GM12872 (cell line): Measurements from ENCODE around the gene HCN4.

Experiments used
- TF ChIP-seq, protein P1 (sequence below): IDR thresholded peaks from 3 replicates; pipeline ENCODE4 v1.5.1; 2011; ENCODE audit warnings: low read depth, mild to moderate bottlenecking, low read length, moderate library complexity; ENCODE audit not compliant: insufficient read depth

Gene HCN4

DNA sequence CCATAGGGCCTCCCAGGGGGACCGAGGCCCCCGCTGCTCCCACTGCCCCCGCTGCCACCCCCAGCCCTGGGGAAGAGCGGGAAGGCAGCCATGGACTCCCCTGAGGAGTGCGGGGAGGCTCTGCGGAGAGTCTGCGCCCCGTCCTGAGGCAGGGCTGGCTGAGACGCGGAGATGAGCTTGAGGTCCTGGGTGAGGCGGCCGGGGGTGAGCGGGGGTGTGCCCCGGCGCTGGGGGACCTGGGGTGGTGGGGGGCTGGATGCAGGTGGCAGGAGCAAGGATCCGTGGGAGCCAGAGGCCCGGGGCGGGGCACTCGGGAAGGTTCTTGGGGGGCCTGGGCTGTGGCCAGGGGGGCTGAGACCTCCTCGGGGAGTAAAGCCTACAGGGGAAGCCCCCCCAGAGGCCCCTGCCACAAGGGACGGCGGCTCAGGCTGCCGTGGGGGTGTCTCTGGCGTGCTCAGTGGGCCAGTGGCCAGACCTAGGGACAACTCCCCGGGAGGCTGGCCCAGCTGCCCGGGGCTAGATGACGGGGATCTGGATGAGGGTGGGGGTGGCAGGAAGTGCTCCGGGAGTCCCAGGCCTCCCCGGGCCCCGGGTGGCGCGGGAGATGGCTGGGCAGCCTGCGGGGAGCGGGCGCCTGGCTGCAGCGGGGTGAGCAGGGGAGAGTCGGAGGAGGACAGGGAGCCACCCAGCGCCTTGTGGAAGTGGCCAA, 45.9 kb downstream of the HCN4 start:
- TF ChIP-seq, protein P1, sequence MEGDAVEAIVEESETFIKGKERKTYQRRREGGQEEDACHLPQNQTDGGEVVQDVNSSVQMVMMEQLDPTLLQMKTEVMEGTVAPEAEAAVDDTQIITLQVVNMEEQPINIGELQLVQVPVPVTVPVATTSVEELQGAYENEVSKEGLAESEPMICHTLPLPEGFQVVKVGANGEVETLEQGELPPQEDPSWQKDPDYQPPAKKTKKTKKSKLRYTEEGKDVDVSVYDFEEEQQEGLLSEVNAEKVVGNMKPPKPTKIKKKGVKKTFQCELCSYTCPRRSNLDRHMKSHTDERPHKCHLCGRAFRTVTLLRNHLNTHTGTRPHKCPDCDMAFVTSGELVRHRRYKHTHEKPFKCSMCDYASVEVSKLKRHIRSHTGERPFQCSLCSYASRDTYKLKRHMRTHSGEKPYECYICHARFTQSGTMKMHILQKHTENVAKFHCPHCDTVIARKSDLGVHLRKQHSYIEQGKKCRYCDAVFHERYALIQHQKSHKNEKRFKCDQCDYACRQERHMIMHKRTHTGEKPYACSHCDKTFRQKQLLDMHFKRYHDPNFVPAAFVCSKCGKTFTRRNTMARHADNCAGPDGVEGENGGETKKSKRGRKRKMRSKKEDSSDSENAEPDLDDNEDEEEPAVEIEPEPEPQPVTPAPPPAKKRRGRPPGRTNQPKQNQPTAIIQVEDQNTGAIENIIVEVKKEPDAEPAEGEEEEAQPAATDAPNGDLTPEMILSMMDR, result no peak

DNA sequence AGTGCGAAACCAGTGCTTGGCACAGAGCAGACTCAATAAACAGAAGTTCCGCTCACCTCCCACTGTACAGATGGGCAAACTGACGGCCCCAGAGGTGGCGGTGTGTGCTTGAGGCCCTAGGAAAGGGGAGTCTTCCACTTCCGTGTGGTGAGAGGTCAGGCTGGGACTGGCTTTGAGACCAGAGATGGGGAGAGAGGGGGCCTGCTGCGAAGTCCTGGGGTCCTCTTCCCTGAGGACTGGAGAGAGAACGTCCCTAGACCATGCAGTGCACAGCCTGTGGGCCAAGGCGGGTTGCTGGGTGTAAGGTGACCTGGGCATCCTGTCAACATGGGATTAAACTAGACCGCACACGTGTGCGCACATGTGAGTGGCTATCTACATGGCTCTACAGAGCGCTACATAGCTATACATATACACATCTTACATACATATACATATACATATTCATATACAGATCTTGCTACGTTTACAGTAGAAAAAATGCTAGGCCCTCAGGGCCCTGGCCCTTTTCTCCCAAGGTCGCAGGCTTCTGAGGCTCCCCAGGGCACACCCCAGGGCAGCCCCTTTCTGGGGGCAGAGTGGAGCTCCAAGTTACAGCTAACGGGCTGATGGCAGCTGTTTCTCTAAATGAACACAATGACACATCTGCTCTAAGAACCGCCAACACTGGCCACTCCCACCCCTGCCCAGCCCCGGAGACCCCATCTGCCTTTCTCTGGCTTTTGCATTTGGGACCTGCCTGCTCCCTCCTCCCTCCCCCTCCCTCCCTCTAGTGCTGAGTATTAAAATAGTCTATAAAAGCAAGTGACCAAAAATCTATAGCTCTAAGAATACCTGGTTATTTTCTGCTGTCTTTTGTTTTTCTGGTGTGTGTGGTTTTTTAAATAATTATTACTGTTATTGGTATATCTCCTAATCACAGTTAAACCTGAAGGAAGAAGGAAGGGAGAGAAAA, 47.0 kb downstream of the HCN4 start:
- TF ChIP-seq, protein P1, result no peak

DNA sequence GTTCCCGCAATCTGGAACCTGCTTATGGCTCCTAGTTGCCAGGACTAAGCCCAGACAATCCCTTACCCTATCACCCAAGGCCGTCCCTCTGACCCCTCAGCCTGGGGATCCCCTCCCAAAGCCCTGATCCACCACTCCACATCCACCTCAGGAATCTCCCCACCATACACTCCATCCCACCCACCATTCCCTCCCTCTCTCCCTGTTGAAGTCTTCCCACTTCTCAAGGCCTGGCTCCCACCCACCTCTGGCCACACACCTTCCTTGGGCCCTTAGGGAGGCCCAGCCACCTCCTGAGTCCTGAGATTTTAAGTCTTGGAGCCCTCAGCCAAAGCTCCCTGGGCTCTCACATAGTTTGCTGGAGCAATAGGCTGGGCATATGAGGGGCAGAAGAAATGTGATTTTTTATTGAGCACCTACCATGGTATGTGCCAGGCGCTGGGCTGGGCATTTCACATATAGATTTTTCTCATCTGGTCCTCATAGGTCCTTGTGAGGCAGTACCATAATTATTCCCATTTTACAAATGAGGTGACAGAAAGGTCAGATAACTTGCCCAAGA, 48.1 kb downstream of the HCN4 start:
- TF ChIP-seq, protein P1, result no peak

DNA sequence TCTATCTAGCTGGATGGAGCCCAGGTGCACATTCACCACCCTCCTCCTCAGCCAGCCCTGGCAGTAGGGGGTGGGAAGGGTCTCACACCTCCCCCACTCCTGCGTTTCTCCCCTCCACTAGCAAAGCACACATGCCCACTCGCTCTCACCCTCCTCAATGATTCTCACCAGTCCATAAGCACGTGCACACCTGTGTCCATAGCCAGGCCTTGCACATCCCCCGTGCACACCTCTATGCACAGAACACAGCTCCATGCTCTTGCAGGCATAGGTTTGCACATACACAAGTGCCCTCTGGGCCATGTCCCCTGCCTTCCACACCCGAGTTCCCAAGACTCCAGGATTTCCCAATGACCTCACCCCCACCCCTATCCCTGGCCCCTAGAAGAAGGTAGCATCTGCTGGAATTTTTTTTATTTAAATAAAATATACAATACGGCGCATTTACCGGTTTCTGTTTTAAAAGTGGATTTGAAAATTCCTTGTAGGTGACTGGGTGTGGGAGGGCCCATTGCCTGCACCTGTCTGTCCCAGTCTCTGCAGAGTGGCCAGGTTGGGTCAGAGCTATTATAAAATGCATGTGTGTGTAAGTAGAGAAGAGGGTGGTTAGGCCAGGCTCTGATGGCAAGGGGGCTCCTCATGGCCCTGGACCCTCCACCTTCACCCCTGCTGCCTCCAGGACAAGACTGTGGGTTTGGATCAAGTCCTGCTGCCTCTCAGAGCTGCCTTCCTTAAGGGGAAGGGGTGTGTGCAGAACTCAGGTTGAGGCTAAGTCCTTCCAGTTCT, 49.1 kb downstream of the HCN4 start:
- TF ChIP-seq, protein P1, result no peak

DNA sequence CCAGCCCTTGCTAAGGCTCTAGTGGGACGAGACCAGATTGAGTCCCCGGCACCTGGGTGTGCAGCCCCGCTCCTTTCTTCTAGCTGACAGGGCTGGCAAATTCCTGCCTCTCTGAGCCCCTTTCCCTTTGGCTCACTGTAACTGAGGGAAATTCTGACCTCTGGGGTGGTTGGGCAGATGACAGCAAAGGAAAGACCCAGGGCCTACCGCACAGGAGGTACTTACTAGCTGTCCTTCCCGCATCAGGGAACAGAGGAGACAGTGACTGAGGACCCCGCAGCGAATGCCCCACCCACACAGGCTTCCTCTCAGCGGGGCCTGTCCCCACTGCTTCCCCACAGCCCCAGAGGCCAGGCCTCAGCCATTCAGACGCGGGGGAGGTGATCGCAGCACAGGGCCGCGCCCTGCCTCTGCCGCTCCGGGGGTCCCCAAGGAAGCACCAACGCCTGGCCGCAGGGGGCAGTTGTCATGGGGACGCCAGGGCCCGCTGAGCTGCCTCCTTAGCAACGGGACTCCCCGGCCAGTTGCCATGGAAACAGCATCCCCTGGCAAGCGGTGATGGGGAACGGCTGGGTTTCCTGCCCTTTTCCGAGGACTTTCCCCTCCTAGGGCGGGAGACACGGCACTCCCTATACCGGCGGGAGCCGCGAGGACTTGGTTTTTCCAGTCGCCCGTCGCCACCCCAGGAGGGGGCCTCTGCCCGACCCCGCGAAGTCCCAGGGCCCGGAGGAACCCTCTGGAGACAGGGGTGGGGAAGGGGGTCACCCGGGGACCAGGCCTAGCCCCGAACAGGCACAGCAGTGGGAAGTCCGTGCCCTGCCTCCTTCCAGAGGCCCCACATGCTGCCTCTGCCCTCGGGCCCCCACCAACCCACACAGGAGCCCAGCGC, 50.1 kb downstream of the HCN4 start:
- TF ChIP-seq, protein P1, result no peak

DNA sequence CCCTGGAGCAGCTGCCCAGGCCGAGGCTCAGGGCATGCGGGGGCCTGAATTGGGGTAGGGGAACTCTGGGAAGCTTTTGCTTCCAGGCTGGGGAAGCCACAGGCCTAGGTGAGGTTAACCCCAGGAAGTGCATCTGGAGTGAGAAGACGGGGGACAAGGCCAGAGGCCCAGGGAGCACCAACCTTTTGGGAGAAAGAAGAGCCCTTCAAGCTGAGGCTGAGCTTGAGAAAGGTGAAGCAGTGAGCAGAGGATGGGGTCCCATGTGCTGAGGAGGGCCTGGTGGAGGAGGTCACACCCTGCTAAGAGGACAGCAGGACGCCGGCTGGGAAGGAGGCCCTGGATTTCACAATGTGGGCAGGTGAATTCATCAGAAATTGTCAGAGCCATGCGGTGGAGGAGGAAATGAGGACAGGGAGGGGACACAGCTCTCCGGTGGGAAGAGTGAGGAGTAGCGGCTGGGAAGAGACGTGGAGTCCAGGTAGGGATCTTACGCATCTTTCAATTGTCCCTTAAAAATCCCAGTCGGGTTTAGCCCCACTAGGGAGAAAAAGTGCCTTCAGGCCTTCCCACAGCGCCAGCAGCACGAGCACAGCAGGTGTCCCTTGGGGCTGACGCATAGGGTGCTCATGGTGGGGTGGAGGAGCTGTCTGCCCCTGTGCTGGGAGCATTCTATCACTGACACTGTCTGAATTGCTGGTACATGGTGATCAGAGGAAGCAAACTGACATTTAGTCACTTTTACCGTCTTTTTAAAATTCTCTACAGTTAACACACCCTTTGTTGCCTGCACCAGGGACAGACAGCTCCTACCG, 50.9 kb downstream of the HCN4 start:
- TF ChIP-seq, protein P1, result no peak
